AG20443 (cell line): Measurements from ENCODE around the gene ST3GAL6.

Source experiments
- DNase-seq: peaks from one replicate; pipeline ENCODE4 v3.0.0; 2012; ENCODE audit warnings: low spot score, mixed read lengths

Gene ST3GAL6

DNA sequence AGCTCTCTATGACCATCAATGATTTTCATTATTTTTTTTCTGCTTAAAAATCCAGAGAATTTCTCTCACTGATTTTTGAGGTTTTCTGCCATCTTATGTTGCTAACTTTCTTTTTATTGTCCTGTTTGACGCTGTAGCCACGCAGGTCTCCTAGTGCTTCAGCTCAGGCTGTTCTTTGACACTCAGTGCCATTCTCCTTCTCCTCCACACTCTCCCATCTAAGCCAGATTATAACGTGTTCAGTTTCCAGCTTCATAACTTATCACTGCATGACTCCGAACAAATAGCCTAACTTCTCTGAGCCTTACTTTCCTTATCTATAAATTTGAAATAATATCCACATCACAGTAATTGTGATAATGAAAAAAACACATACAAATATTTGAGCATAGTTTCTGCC is 22.8 kb upstream of the ST3GAL6 start:
- DNase-seq = no peak

- DNase-seq = no peak
Measured at GRCh38 chr3:98741121-98741716, 21.9 kb upstream of the ST3GAL6 start.

GRCh38 chr3:98743071-98743470 is 20.1 kb upstream of the ST3GAL6 start:
- no peak for DNase-seq

- no peak for DNase-seq
Measured at GRCh38 chr3:98744283-98744682, 18.9 kb upstream of the ST3GAL6 start.

DNA sequence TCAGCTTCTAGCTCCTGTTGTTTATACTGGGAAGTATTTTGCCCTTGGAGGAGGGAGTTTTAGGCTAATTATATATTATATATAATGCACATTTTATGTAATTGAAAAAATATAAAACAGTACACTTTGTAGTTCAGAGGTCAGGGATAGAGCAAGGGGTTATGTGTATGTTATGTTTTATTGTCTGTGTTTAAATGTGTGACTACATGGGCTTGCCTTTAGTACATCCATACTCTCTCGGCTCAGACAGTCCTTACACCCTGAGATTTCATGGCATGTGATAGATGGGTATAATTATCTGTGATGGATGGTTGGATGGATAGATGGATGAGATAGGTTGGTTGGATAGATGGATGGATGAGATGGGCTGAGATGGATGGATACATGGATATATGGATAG is 17.4 kb upstream of the ST3GAL6 start:
- no peak for DNase-seq

DNA sequence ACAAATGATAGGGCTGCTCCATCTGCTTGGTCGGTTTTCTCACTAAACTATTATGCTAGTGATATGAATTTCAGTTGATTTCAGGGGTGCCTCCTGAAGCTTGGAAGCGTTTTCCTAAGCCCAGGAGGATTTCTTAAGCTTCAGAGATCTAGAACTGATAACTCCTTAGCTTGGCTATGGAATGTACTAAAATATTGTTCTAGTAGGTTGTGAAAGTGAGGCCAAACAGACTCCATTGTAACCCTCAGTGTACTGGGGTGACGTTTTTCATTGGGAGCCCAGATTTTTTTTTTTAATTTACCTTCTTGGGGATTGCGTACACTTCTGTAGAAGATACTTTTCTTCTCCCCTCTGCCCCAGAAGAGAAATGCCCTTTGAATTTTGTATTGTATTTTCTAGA is 17.0 kb upstream of the ST3GAL6 start:
- DNase-seq = no peak

DNA sequence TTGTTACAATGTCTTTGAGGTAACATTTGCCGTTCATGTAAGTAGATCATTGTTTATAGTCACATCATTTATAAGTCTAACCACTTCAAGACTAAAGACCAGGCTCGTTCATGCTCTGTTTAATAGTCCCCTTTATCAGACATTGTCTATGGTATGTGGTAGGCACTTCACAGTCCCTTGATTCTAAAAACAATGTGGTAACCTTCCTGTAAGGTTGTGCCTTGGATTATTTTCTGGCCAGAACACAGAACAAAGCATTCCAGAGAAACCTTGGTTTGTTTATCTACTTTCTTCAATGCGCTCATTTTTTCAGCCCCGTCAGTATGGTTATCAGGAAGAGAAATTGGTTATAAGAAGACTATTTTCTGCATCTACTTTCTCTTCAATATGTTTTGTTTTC is 16.3 kb upstream of the ST3GAL6 start:
- no peak for DNase-seq

GRCh38 chr3:98750276-98750919 is 12.7 kb upstream of the ST3GAL6 start:
- DNase-seq = no peak

DNA sequence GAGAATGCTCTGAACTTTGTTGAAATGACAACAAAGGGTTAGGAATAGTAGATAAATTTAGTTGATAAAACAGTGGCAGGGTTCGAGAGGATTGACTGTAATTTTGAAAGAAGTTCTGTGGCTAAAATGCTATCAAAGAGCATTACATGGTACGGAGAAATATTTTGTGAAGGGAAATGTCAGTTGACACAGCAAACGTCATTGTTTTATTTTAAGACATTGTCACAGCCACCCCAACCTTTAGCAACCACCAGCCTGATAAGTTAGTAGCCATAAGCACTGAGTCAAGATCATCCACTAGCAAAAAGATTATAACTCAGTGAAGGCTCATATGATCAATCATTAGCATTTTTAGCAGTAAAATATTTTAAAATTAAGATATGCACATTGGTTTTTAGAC is 8.7 kb upstream of the ST3GAL6 start:
- no peak for DNase-seq

DNA sequence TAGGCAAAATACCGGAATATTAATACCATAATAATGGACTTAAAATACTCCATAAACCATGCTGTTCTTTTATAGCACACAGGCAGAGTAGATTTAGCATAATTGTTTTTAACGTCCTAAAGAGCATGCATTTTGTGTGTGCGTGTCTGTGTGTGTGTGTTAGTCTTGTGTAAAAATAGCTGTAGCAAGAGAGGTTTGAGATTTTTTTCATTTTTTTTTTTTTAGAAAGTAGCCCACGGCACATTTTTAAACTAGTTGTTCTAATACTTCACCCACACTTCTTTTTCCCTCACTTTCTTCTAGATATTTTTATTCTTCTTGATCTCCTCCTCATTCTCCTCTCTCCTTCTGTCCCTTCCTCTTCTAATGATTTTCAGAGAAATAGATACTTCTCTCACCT is 7.5 kb upstream of the ST3GAL6 start:
- no peak for DNase-seq

- DNase-seq = no peak
Measured at GRCh38 chr3:98759629-98760028, 3.5 kb upstream of the ST3GAL6 start.

GRCh38 chr3:98761643-98762229 is 1.4 kb upstream of the ST3GAL6 start:
- DNase-seq = no peak

DNA sequence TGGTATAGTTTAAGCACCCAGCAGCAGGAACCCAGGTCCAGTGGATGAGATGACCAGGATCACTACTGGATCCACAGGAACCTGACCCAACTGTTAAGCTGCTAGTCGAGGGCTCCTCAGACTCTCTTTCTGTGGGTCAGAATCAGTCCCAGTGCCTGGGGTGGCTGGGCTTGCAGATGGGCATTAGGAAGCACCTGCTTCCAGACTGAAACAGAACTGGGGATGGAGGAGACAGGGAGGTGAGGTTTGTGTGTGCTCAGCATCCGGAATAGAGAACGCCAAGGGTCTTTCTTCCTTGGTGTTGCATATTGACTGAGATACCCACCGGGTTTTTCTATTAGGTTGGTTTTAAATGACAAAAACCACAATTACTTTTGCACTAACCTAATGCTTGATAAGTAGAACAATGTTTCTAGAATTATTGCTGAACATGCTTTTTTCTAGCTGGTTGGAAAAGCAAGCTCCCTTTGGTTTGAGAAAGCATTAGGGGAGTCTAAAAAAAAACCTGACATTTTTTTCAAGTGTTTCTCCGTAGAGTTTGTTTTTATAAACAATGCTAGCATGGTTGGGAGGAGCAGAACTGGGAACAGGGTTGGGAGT is 779 bp downstream of the ST3GAL6 start:
- DNase-seq = no peak

- no peak for DNase-seq
Measured at GRCh38 chr3:98764472-98764884, 1.3 kb downstream of the ST3GAL6 start.

- no peak for DNase-seq
Measured at GRCh38 chr3:98765721-98766120, 2.6 kb downstream of the ST3GAL6 start.

DNA sequence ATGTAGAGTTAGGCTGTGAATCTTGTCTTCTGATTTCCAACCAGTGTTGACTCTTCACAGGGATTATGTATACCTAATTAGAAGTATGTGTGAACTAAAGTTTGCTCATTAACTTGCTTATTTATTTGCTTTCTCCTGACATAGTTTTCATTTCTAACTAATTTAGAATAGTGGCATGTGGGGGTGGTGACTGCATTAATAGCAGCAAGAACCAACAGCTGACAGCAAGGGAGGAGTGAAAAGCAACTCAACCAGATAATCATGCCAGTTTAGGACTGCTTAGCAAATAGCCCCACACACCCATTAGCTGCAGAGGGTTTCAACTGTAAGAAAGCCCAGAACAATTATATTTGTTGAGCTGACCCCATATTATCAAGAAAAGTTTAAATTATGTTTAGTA is 3.8 kb downstream of the ST3GAL6 start:
- DNase-seq = no peak

GRCh38 chr3:98768961-98769360 is 5.8 kb downstream of the ST3GAL6 start:
- no peak for DNase-seq

DNA sequence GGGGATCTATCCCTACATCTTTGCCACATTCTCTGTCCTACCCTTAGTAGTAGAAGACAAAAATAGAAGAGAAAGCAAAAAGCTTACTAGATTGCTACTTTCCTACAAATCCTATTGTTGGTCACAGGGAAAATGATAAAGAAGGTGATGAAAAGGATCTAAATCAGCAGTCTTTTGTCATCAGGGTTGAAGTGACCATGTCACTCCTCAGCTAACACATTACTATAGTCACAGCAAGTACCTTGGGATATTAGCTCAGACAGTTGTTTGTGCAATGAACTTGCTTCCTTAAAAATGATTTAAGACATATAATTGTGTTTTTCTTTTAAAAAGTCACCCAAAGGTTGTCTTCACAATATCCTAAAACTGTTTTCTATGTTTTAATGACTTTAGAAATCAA is 6.3 kb downstream of the ST3GAL6 start:
- no peak for DNase-seq

DNA sequence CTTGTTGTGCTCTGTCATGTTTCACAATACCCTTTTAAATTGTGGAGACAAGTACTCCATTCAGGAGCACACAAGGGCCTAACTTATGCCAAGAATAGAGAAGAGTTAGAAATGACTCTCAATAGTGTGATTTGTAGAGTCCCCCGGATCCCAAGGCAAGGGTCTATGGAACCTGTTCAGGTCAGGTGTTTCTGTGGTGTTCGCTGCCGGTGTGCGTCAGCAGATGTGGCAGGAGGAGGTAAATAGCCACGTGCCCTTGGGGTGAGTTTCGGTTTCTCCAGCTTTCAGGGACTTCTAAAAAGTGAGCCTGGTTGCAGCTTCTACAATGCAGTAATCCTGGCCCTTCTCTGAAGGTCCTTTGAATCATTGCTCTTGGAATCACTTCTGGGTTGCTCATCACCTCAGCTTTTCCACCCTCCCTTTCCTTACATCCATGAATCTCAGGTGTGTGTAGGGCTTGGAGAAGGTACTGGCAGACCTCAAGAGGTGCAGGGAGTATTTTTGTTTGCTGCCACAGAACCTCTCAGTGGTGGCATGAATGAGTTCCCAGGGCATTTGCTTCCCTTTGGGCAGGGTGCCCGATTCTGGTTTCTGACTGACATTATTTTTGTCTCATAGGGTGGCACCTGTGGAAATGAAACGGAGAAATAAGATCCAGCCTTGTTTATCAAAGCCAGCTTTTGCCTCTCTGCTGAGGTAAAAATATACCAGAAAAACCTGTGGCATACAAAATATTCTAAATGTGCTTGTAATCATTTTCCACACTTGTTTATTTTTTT is 7.3 kb downstream of the ST3GAL6 start:
- no peak for DNase-seq

- no peak for DNase-seq
Measured at GRCh38 chr3:98772022-98772421, 8.9 kb downstream of the ST3GAL6 start.

GRCh38 chr3:98775459-98776139 is 12.5 kb downstream of the ST3GAL6 start:
- no peak for DNase-seq

DNA sequence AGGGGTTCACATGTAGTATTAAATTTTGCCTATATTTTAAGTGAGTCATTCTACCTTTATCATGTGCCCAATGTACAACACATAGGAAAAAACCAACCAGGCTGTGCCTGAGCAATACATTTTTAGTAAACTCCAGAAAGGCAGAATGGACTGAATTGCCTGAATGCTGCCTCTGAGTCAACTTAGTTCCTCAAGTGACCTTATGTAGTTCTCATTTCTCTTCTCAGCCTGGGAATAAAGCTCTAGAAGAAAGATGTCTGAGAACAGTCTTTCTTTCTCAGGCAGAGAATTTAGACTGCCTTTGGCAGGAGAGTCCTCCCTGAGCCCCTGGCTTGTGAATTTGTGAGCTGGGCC is 13.0 kb downstream of the ST3GAL6 start:
- DNase-seq = no peak
